ENCODE data around the gene ODAD3. TPM values are rescaled to one million over a fixed set of nuclear protein-coding genes. Genes with fewer than 3 reads are reported as not detected.

The ODAD3 gene
- total and polyA plus RNA-seq, 2 experiments from 2014 or later, result 1.3 to 1.9 TPM

GRCh38 chr19:11390933-11391680 is 43.8 kb downstream of the ODAD3 start:
- WGBS (ENCODE audit: low lambda C conversion rate, missing lambda C conversion rate), result 79% methylated on average over 4 of the region's 4 CpGs
- no peaks in the 10 kb centered on the region for H4K20me1 ChIP-seq (ENCODE audit: insufficient read depth, poor library complexity, severe bottlenecking)
- no peak overlapping the region for H3K4me2 ChIP-seq
- no peak for TF ChIP-seq EZH2 (IDR thresholded peaks at IDR 0.05; ENCODE audit: borderline replicate concordance)
- TF ChIP-seq EZH2phosphoT487 (IDR thresholded peaks at IDR 0.05; ENCODE audit: low read depth, severe bottlenecking, unreplicated experiment), result no peak
- TF ChIP-seq CTCF (IDR thresholded peaks at IDR 0.05; ENCODE audit: poor library complexity), result no peak
- H3K79me2 ChIP-seq, result no peaks in the 10 kb centered on the region
- H3K27me3 ChIP-seq, result no peaks in the 10 kb centered on the region
- H3K27ac ChIP-seq, result no peak overlapping the region
- H3K36me3 ChIP-seq (replicated peaks; ENCODE audit: insufficient read depth, low read depth), result no peaks in the 10 kb centered on the region
- no peak overlapping the region for H3K4me3 ChIP-seq
- H3K9me2 ChIP-seq (replicated peaks; ENCODE audit: insufficient read depth), result no peaks in the 10 kb centered on the region
- no peak overlapping the region for H2AFZ ChIP-seq
- no peak for DNase-seq (ENCODE audit: low spot score)
- H3K9me3 ChIP-seq (ENCODE audit: low read depth), result no peaks in the 10 kb centered on the region
- H3K4me1 ChIP-seq (ENCODE audit: insufficient read depth), result no peaks in the 10 kb centered on the region

GRCh38 chr19:11390359-11390758 is 44.6 kb downstream of the ODAD3 start:
- Histone ChIP-seq H3K4me1 (ENCODE audit: insufficient read depth) (no peaks in the 10 kb centered on the region), H3K27ac (no peak overlapping the region), H3K4me2 (no peak overlapping the region), H2AFZ (no peak overlapping the region), H3K27me3 (no peaks in the 10 kb centered on the region), H3K4me3 (no peak overlapping the region), H3K9me2 (replicated peaks; ENCODE audit: insufficient read depth) (no peaks in the 10 kb centered on the region), H3K9me3 (ENCODE audit: low read depth) (no peaks in the 10 kb centered on the region), H3K79me2 (no peaks in the 10 kb centered on the region), H3K36me3 (replicated peaks; ENCODE audit: insufficient read depth, low read depth) (no peaks in the 10 kb centered on the region), H4K20me1 (ENCODE audit: insufficient read depth, poor library complexity, severe bottlenecking) (no peaks in the 10 kb centered on the region)
- TF ChIP-seq EZH2phosphoT487 (IDR thresholded peaks at IDR 0.05; ENCODE audit: low read depth, severe bottlenecking, unreplicated experiment) (no peak), CTCF (IDR thresholded peaks at IDR 0.05; ENCODE audit: poor library complexity) (no peak), EZH2 (IDR thresholded peaks at IDR 0.05; ENCODE audit: borderline replicate concordance) (no peak)
- WGBS (ENCODE audit: low lambda C conversion rate, missing lambda C conversion rate), result 95% methylated on average over 2 of the region's 2 CpGs
- no peak for DNase-seq (ENCODE audit: low spot score)

- Histone ChIP-seq H3K9me3 (ENCODE audit: low read depth) (no peaks in the 10 kb centered on the region), H3K27ac (no peak overlapping the region), H3K36me3 (replicated peaks; ENCODE audit: insufficient read depth, low read depth) (no peaks in the 10 kb centered on the region), H2AFZ (no peak overlapping the region), H3K4me1 (ENCODE audit: insufficient read depth) (peaks cover 5% of the 10 kb centered on the region), H3K27me3 (no peaks in the 10 kb centered on the region), H3K79me2 (peaks cover 4% of the 10 kb centered on the region), H3K4me3 (no peak overlapping the region), H3K4me2 (no peak overlapping the region), H3K9me2 (replicated peaks; ENCODE audit: insufficient read depth) (no peaks in the 10 kb centered on the region), H4K20me1 (ENCODE audit: insufficient read depth, poor library complexity, severe bottlenecking) (no peaks in the 10 kb centered on the region)
- no peak for TF ChIP-seq EZH2phosphoT487 (IDR thresholded peaks at IDR 0.05; ENCODE audit: low read depth, severe bottlenecking, unreplicated experiment)
- TF ChIP-seq CTCF (IDR thresholded peaks at IDR 0.05; ENCODE audit: poor library complexity), result no peak
- TF ChIP-seq EZH2 (IDR thresholded peaks at IDR 0.05; ENCODE audit: borderline replicate concordance), result no peak
- DNase-seq (ENCODE audit: low spot score), result no peak
- WGBS (ENCODE audit: low lambda C conversion rate, missing lambda C conversion rate), result 80% methylated on average over 18 of the region's 19 CpGs
These were observed 47.5 kb downstream of the ODAD3 start for GRCh38 chr19:11387162-11388034.

Data from hepatocyte (in vitro differentiated cells).